ENCODE data around the gene KRTAP9-7. TPM values are rescaled to one million over a fixed set of nuclear protein-coding genes. Genes with fewer than 3 reads are reported as not detected.

Gene KRTAP9-7
- total RNA-seq, 1 donor, result not detected

DNA sequence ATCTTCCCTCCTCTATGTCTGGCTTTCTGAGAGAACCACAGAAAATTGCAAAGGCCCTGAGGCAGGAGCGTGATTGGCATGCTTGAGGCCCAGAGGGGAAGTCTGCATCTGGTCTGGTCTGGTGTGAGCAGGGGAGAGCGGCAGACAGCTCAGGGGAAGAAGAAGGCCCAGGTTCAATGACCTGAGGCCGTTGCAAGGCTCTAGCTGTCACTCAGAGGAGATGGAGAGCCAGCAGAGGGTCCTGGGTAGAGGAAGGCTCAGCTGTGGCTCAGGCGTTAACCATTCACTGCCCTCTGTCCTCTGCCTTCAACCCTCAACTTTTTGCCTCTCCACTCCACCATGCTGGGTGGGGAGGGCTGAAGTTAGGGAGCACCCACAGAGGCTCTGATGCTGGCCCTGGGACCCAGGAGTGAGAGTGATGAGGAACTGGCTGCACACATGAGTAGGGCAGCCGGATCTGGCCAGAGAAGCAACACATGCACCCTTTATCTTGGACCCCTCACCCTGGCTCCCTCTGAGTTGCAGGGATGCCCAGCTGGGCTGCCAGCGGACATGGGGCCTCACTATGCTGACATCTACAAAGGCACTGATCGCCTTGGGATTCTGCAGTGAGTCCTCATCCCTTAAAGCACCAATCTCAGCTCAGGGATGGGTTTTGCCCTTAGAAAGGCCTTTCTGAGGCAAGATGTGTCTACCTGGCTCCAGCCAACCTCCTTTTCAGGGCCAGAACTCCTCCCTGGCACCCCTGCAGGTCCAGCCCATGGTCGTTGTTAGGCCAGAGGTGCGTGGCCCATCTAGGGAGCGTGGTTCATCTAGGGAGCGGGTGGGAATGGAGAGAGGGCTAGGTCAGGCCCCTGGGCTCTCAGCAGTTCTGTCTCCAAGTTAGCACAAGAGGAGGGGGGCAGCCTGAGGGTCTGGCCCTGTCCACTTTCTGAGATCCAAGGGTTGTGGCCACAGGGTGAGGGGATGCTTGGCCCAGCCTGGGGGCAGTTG is 47.7 kb downstream of the KRTAP9-7 start:
- Histone ChIP-seq H3K4me1 (ENCODE audit: insufficient read depth, low read length) (peaks cover 14% of the 10 kb centered on the region), H3K4me3 (ENCODE audit: low read length) (no peak overlapping the region), H3K9me3 (ENCODE audit: low read depth, low read length) (no peaks in the 10 kb centered on the region), H3K27me3 (ENCODE audit: insufficient read depth, low read length) (no peaks in the 10 kb centered on the region)

DNA sequence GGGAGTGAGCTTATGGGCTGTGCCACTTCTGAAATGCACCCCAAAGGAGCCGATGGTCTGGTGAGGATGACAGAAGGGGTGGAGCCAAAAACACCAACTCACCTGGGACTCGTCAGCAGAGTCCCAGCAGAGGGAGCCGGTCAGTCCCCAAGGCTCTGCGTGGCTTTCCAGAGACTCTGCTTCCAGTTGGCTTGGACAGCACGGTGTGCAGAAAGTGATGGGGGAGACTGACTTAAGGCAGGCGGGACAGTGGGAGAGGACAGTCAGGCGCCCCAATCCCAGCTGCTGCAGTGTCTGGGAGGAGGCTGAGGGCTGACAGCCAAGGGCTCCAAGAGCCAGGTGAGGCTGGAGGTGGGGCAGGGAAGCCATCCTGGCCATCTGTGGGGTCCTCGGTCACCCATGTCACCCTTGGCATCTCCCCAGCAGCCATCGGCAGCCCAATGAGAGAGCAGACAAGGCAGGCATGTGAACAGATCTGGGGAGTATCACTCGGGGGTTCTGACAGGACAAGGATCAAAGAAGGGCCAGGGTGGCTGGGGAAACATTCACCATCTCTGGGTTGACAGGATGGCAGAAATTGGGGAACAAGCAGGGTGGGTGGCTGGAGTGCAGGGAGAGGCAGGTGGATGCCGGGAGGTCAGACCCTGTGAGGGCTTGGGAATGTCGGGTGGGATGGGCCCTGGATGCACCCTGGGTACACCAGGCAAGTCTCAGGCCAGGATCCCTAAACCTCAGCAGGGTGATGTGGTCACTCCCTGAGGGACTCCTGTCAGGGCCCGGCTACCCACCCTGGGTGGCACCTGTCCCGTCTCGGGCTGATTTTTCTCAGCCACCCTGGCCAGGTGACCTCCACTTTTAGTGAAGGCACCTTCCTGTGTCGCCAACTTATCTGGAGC is 48.9 kb downstream of the KRTAP9-7 start:
- Histone ChIP-seq H3K9me3 (ENCODE audit: low read depth, low read length) (no peaks in the 10 kb centered on the region), H3K27me3 (ENCODE audit: insufficient read depth, low read length) (no peaks in the 10 kb centered on the region), H3K4me3 (ENCODE audit: low read length) (no peak overlapping the region), H3K4me1 (ENCODE audit: insufficient read depth, low read length) (peaks cover 14% of the 10 kb centered on the region)

DNA sequence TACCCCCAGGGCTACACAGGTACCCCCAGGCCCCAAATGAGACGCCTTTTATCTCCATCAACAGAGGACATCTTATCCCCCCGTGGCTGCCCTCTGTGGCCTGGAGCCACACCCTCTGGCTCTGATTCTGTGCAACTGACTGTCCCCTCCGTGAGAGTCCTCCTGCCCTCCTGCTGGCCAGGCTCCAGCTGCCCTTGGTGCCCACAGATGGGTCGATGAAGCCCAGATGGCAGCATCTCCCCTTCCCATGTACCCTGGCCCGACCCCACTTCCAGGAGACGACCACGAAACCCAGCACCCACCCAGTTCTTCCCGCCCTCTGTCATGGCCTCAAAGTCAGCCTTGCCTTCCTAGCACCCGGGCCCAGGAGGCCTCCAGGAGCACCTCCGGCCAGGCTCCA is 49.6 kb downstream of the KRTAP9-7 start:
- H3K4me1 ChIP-seq (ENCODE audit: insufficient read depth, low read length), result peaks cover 14% of the 10 kb centered on the region
- no peaks in the 10 kb centered on the region for H3K27me3 ChIP-seq (ENCODE audit: insufficient read depth, low read length)
- H3K9me3 ChIP-seq (ENCODE audit: low read depth, low read length), result no peaks in the 10 kb centered on the region
- no peak overlapping the region for H3K4me3 ChIP-seq (ENCODE audit: low read length)

DNA sequence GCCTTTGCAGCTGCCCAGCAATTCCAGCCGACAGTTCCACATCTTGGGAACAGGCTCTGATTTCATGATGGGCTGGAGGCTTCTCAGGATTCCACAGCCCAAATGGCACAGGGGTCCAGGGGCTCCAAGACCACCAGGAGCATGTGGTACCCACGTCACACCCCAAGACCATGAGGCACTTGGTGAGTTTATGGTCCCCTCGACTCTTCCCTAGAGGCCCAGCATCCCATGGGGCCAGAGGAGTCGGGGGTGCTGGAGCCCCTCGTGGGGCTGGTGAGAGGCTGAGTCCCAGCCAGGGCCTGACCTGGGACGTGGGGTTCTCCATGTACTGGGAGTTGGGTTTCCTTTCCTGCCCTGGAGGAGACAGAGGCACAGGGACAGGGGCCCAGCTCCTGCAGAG is 50.1 kb downstream of the KRTAP9-7 start:
- Histone ChIP-seq H3K27me3 (ENCODE audit: insufficient read depth, low read length) (no peaks in the 10 kb centered on the region), H3K4me3 (ENCODE audit: low read length) (no peak overlapping the region), H3K4me1 (ENCODE audit: insufficient read depth, low read length) (peaks cover 14% of the 10 kb centered on the region), H3K9me3 (ENCODE audit: low read depth, low read length) (no peaks in the 10 kb centered on the region)

Other genes starting within 250 kb of the KRTAP9-7 start
- not detected for gene KRTAP1-5, start 248.5 kb upstream of the KRTAP9-7 start, total RNA-seq
- not detected for gene KRTAP1-4, start 245.5 kb upstream of the KRTAP9-7 start, total RNA-seq
- not detected for gene KRTAP1-3, start 240.8 kb upstream of the KRTAP9-7 start, total RNA-seq
- not detected for gene KRTAP1-1, start 234.2 kb upstream of the KRTAP9-7 start, total RNA-seq
- gene KRTAP2-1, start 228.4 kb upstream of the KRTAP9-7 start, total RNA-seq, result not detected
- not detected for gene KRTAP2-2, start 220.5 kb upstream of the KRTAP9-7 start, total RNA-seq
- gene KRTAP2-3, start 215.6 kb upstream of the KRTAP9-7 start, total RNA-seq, result not detected
- gene KRTAP2-4, start 209.8 kb upstream of the KRTAP9-7 start, total RNA-seq, result not detected
- gene KRTAP4-7, start 191.5 kb upstream of the KRTAP9-7 start, total RNA-seq, result not detected
- gene KRTAP4-8, start 177.6 kb upstream of the KRTAP9-7 start, total RNA-seq, result not detected
- not detected for gene KRTAP4-16, start 173.5 kb upstream of the KRTAP9-7 start, total RNA-seq
- gene KRTAP4-9, start 170.3 kb upstream of the KRTAP9-7 start, total RNA-seq, result not detected
- not detected for gene KRTAP4-11, start 157.3 kb upstream of the KRTAP9-7 start, total RNA-seq
- not detected for gene KRTAP4-12, start 151.5 kb upstream of the KRTAP9-7 start, total RNA-seq
- gene KRTAP4-6, start 135.2 kb upstream of the KRTAP9-7 start, total RNA-seq, result not detected
- not detected for gene KRTAP4-5, start 125.9 kb upstream of the KRTAP9-7 start, total RNA-seq
- gene KRTAP4-4, start 115.0 kb upstream of the KRTAP9-7 start, total RNA-seq, result not detected
- not detected for gene KRTAP4-3, start 107.5 kb upstream of the KRTAP9-7 start, total RNA-seq
- not detected for gene KRTAP4-2, start 97.5 kb upstream of the KRTAP9-7 start, total RNA-seq
- not detected for gene KRTAP4-1, start 90.8 kb upstream of the KRTAP9-7 start, total RNA-seq
- gene KRTAP9-1, start 85.8 kb upstream of the KRTAP9-7 start, total RNA-seq, result not detected
- not detected for gene KRTAP9-2, start 49.0 kb upstream of the KRTAP9-7 start, total RNA-seq
- not detected for gene KRTAP9-3, start 43.2 kb upstream of the KRTAP9-7 start, total RNA-seq
- gene KRTAP9-8, start 37.7 kb upstream of the KRTAP9-7 start, total RNA-seq, result not detected
- not detected for gene KRTAP9-4, start 26.0 kb upstream of the KRTAP9-7 start, total RNA-seq
- not detected for gene KRTAP9-9, start 20.3 kb upstream of the KRTAP9-7 start, total RNA-seq
- not detected for gene KRTAP9-6, start 10.3 kb upstream of the KRTAP9-7 start, total RNA-seq
- gene KRTAP29-1, start 27.2 kb downstream of the KRTAP9-7 start, total RNA-seq, result not detected
- 0.21 TPM for gene KRTAP16-1, start 33.6 kb downstream of the KRTAP9-7 start, total RNA-seq
- not detected for gene KRTAP17-1, start 40.0 kb downstream of the KRTAP9-7 start, total RNA-seq
- not detected for gene KRT33A, start 75.1 kb downstream of the KRTAP9-7 start, total RNA-seq
- not detected for gene KRT33B, start 94.1 kb downstream of the KRTAP9-7 start, total RNA-seq
- 0.10 TPM for gene KRT34, start 106.6 kb downstream of the KRTAP9-7 start, total RNA-seq
- gene KRT31, start 121.9 kb downstream of the KRTAP9-7 start, total RNA-seq, result not detected
- not detected for gene KRT37, start 148.9 kb downstream of the KRTAP9-7 start, total RNA-seq
- not detected for gene KRT38, start 165.3 kb downstream of the KRTAP9-7 start, total RNA-seq
- not detected for gene KRT32, start 191.7 kb downstream of the KRTAP9-7 start, total RNA-seq
- not detected for gene KRT35, start 205.5 kb downstream of the KRTAP9-7 start, total RNA-seq
- not detected for gene KRT36, start 214.2 kb downstream of the KRTAP9-7 start, total RNA-seq
- 0.73 TPM for gene KRT13, start 229.9 kb downstream of the KRTAP9-7 start, total RNA-seq
- gene KRT15, start 243.2 kb downstream of the KRTAP9-7 start, total RNA-seq, result not detected

All from mononuclear cell (primary cell).